Ovary (tissue), 9 donors: Measurements from ENCODE around the gene KAT2B. TPM values are rescaled to one million over a fixed set of nuclear protein-coding genes. Genes with fewer than 3 reads are reported as not detected.

Experiments used
- DNase-seq, 5 donors: peaks; one replicate each; pipeline ENCODE4 v3.0.0-alpha.2; 2019 to 2020
- H3K27ac ChIP-seq, 2 donors: fragments of 200-600 bp; one replicate each; pipeline versions ENCODE4 v1.5.1 to v1.8.0; 2019 to 2022
- H3K27me3 ChIP-seq: fragments of 200-600 bp; one replicate; pipeline ENCODE4 v1.8.0; 2022
- H3K36me3 ChIP-seq: fragments of 200-600 bp; sonication (generic); one replicate; pipeline ENCODE4 v1.5.1; 2019
- H3K4me1 ChIP-seq: one replicate; pipeline ENCODE4 v1.8.1; 2013; ENCODE audit warnings: mild to moderate bottlenecking, moderate library complexity; ENCODE audit not compliant: insufficient read depth
- H3K4me3 ChIP-seq: fragments of 200-600 bp; sonication (generic); one replicate; pipeline ENCODE4 v1.5.1; 2017
- H3K9me3 ChIP-seq, 2 donors: fragments of 200-600 bp in 1 of 2; sonication (generic) in 1 of 2; one replicate each; pipeline versions ENCODE4 v1.5.1 to v1.8.1; 2013 to 2019; ENCODE audit warnings: mild to moderate bottlenecking in 1 of 2, moderate library complexity in 1 of 2
- EP300 ChIP-seq: sonication (generic); formaldehyde crosslinking; IDR thresholded peaks from one replicate; pipeline ENCODE4 v1.6.1; 2017; ENCODE audit warnings: antibody characterized with exemption
- POLR2A ChIP-seq: fragments of 450-650 bp; IDR thresholded peaks from one replicate; pipeline ENCODE4 v1.6.1; 2017; ENCODE audit warnings: antibody characterized with exemption, mild to moderate bottlenecking, moderate library complexity
- WGBS, 3 donors: extraction: QIAGEN DNeasy Blood & Tissue Kit in 1 of 3; methylation state at CpG; one replicate each; pipeline versions ENCODE4 v1.1.5 to v1.1.7; 2013 to 2017; 5-methylcytosine and 5-hydroxymethylcytosine counted together
- intact Hi-C, 4 donors: fragments of 100-400 bp; cut with DNase I; formaldehyde crosslinking; loops; one replicate each; pipeline versions ENCODE4 v1.11.0 to v1.15.1; 2022 to 2023
- polyA plus RNA-seq, 2 donors: library from polyadenylated mRNA; stranded (reverse); fragments of 200-250 nt in 1 of 2; fragments of 350-450 nt in 1 of 2; fragmentation: Illumina TruSeq in 1 of 2; extraction: RNeasy Lipid Tissue Mini Kit (QIAGEN cat#74804) in 1 of 2; gene quantifications; one replicate each; pipeline ENCODE4 v1.2.3, GENCODE V29; 2013 to 2014
- total RNA-seq, 7 donors: library from RNA; depleted of rRNA in 2 of 7; stranded (reverse); fragments of >200 nt in 2 of 7; fragmentation: NEBNext Ultra II Directional in 3 of 7; extraction: Animal tissue kit (Norgen Biotek cat#: 25700) in 3 of 7; gene quantifications; one replicate each; pipeline versions ENCODE4 v1.1.0 to v1.2.4, GENCODE V29; 2016 to 2023
- TF ChIP-seq, protein P1 (sequence below), 3 donors: fragments of 450-650 bp in 2 of 3; fragments of 200-600 bp in 1 of 3; IDR thresholded peaks; one replicate each; pipeline versions ENCODE4 v1.5.1 to v1.8.0; 2016 to 2022; ENCODE audit warnings: antibody characterized with exemption in 3 of 3, mild to moderate bottlenecking in 1 of 3
- donor health status: DM: no; HTN: no; CAD: no; lungs with moderate emphysema.
- donor health status: DM: no; HTN: no; CAD: no.
- donor health status: Bipolar disorder and iron deficiency.
- donor health status: DM: yes; HTN: yes; CAD: no.
- donor health status: DM: no; HTN: no; CAD: no.
- donor health status: DM: yes; HTN: yes; CAD: no.

The KAT2B gene
- total and polyA plus RNA-seq, 9 donors, result 15.1 to 49.3 (median 33.0) TPM

DNA sequence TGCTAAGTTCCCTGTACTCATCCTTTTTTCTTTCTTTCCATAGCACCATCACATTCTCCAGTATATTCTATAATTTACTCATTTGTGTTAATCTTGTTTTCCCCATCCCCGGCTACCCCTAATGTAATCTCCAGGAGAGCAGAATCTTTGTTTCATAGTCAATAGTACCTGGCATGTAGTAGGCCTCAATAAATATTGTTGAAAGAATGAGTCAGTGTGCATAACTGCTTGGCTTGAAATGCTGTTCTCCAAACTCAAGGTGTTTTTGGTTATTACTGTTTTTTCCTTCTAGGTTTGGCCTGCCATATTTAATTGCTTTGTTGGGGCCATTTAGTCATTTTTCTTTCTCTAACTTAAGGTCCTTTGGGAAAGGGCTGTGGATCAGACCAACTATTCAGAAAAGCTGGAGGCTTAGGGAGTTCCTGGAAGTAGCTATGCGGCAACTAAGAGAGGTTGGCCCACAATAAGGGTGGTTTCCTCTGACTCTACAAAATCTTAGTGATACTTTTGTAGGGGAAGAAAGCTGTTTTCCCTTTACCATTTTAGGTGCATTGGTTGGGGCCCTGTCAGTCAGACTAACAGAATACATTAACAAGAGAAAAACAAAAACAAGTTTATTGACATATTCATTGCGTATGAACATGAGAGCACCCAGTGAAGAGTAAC lies 28.4 kb downstream of the KAT2B start:
- no peak overlapping the region for H3K27ac ChIP-seq
- WGBS, 3 donors, result 65 to 81% (median 78%) methylated on average over 3 of the region's 3 CpGs
- H3K4me3 ChIP-seq, result no peak overlapping the region
- TF ChIP-seq EP300 (no peak), POLR2A (no peak)
- TF ChIP-seq, protein P1, sequence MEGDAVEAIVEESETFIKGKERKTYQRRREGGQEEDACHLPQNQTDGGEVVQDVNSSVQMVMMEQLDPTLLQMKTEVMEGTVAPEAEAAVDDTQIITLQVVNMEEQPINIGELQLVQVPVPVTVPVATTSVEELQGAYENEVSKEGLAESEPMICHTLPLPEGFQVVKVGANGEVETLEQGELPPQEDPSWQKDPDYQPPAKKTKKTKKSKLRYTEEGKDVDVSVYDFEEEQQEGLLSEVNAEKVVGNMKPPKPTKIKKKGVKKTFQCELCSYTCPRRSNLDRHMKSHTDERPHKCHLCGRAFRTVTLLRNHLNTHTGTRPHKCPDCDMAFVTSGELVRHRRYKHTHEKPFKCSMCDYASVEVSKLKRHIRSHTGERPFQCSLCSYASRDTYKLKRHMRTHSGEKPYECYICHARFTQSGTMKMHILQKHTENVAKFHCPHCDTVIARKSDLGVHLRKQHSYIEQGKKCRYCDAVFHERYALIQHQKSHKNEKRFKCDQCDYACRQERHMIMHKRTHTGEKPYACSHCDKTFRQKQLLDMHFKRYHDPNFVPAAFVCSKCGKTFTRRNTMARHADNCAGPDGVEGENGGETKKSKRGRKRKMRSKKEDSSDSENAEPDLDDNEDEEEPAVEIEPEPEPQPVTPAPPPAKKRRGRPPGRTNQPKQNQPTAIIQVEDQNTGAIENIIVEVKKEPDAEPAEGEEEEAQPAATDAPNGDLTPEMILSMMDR (IDR thresholded peaks at IDR 0.05), result no peak
- H3K27me3 ChIP-seq, result no peaks in the 10 kb centered on the region
- H3K36me3 ChIP-seq, result no peaks in the 10 kb centered on the region
- no peak for DNase-seq
- H3K9me3 ChIP-seq, result no peaks in the 10 kb centered on the region
- intact Hi-C loops, result no loop called here
- H3K4me1 ChIP-seq, result peaks cover 10% of the 10 kb centered on the region

DNA sequence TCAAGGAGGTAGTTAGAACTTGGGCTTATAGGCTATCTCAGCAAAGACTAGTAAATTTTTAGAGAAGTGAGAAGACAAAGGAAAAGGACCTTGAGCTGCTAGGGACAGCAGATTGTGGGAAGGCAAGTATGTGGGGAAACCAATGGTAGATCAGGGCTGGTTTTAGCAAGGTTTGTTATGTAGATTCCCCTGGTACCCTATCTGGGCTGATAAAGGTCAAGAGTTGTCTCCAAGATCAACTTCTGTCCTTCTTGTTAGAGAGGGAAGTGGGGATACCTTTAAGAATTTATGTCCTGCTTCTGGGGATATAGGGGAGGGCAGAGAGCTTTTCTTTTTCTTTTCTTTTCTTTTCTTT lies 28.9 kb downstream of the KAT2B start:
- Histone ChIP-seq H3K27ac (no peak overlapping the region), H3K36me3 (no peaks in the 10 kb centered on the region), H3K9me3 (no peaks in the 10 kb centered on the region), H3K4me1 (peaks cover 10% of the 10 kb centered on the region), H3K27me3 (no peaks in the 10 kb centered on the region), H3K4me3 (no peak overlapping the region)
- intact Hi-C loops, result no loop called here
- DNase-seq, result no peak
- TF ChIP-seq POLR2A (no peak), EP300 (no peak)
- TF ChIP-seq, protein P1 (IDR thresholded peaks at IDR 0.05), result no peak

DNA sequence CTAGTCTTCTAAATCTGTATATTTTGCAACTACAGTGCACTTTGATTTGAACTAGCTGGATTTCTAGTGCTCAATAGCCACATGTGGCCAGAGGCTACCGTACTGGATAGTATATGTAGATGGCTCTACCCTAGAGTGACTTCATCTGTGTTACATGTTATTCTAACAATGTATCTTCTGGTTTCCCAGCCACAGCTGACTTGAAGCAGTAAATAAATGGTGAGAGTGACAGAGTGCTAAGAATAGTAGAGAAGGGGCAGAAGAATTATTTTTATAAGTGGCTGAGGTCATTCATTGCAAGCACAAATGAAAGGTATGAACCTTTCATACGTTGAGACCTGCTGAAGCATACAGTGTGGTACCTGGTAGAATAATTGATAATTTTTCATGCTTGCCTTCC lies 30.9 kb downstream of the KAT2B start:
- no peaks in the 10 kb centered on the region for H3K36me3 ChIP-seq
- no peak for DNase-seq
- intact Hi-C loops, result no loop called here
- peaks cover 5% of the 10 kb centered on the region for H3K4me1 ChIP-seq
- H3K4me3 ChIP-seq, result no peak overlapping the region
- no peaks in the 10 kb centered on the region for H3K9me3 ChIP-seq
- no peaks in the 10 kb centered on the region for H3K27me3 ChIP-seq
- no peak overlapping the region for H3K27ac ChIP-seq
- 87 to 92% (median 90%) methylated on average over 2 of the region's 2 CpGs for WGBS, 3 donors
- TF ChIP-seq, protein P1 (IDR thresholded peaks at IDR 0.05), result no peak
- TF ChIP-seq POLR2A, result no peak
- TF ChIP-seq EP300, result no peak

DNA sequence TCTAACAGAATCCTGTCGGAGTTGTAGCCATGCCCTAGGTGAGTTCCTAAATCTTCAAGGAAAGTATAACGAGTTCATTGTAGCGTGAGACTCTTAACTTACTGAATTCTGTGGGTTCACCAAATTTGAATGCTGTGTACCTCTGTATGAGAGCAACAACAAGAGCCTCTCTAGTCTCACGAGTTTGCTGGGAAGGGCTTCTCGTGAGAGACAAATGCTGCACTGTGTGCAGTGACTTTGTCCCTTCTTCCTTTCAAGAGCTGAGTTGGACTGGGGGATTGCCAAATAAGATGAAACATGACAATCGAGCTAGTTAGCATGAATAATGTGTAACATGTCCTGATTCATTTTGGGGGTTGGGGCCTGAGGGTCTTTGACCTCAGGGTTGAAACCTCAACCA lies 32.2 kb downstream of the KAT2B start:
- 81 to 89% (median 83%) methylated on average over 6 of the region's 6 CpGs for WGBS, 3 donors
- H3K4me3 ChIP-seq, result no peak overlapping the region
- no peak for DNase-seq
- H3K36me3 ChIP-seq, result no peaks in the 10 kb centered on the region
- intact Hi-C loops, result no loop called here
- no peaks in the 10 kb centered on the region for H3K27me3 ChIP-seq
- no peak for TF ChIP-seq EP300
- TF ChIP-seq, protein P1 (IDR thresholded peaks at IDR 0.05), result no peak
- TF ChIP-seq POLR2A, result no peak
- H3K27ac ChIP-seq, result no peak overlapping the region
- no peaks in the 10 kb centered on the region for H3K9me3 ChIP-seq
- H3K4me1 ChIP-seq, result peaks cover 2% of the 10 kb centered on the region
